GM19438 (cell line): ENCODE measurements around the gene MICALL1.

Experiments
- ATAC-seq: cut with Tn5 transposase; IDR thresholded peaks from one replicate; pipeline ENCODE4 v1.9.1; 2021; ENCODE audit warnings: low read depth; ENCODE audit not compliant: unreplicated experiment

The MICALL1 gene

DNA sequence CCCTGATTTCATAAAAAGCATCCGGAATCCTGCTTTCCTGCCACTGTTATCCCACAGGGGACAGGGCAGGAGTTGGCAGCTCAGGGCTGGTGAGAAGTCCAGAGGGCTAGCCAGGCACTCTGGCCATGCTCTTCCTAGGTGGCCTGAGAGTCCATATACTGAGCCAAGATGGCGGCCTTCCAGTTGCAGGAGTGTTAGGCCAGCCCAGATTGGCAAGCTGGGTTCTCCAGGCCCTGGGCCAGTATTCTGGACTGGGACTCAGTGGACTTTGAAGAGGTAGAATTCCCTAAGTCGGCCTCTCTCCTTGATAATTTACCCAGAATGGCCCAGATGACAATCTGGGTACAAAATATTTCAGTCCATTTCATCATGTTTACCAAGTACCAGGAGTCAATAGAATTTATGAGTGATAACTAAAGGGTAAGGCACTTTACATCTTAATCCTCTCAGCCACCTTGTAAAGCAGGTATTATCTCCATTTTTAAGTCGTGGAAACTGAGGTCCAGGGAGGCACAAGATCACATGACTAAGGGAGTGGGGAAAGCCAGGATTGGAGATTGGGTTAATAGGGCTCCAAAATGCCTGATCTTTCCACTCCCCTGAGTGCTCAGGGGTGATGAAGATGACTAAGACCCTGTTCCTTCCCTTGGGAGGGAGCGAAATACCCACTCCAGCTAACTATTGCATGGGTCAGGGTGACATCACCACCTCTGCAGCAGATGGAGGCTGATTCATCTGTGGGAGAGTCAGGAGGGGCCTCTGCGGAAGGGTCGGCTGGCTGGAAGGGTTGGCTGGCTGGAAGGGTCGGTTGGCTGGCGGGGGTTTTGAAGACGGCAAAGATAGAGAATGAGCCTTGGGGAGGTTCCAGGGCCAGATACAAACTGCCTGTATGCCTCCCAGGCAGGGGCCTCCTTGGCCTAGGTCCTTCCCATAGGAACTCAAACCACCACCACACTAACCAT, 1.2 kb upstream of the MICALL1 start:
- no peak for ATAC-seq

DNA sequence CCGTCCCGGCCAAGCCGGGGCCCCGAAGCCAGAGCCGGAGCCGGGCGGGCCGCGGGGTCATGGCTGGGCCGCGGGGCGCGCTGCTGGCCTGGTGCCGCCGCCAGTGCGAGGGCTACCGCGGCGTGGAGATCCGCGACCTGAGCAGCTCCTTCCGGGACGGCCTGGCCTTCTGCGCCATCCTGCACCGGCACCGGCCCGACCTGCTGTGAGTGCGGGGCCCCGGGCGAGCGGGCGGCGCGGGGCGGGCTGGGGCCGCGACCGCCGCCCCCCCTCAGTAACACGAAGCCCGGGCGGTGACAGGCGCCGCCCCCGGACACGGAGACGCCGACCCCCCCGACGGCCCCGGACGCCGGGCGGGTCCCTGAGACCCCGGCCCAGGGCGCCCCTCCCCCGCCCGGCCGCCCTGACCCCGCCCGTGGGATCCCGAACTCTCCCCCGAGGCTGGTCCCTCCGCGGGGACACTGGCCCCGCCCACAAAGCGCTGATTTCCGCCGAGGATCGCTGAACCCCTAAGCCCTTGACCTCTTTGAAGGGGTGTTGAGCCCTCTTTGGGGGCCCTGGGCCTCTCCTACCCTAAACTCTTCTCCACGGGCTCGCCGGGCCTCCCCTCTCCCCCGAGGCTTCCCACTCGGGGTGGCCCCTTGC, 389 bp downstream of the MICALL1 start:
- ATAC-seq: peak; percentile 40

- ATAC-seq: no peak
These were observed 1.2 kb downstream of the MICALL1 start for GRCh38 chr22:37907036-37907954.

- no peak for ATAC-seq
These were observed 3.7 kb downstream of the MICALL1 start for GRCh38 chr22:37909766-37910165.

GRCh38 chr22:37910890-37911672, 5.0 kb downstream of the MICALL1 start:
- ATAC-seq: no peak

DNA sequence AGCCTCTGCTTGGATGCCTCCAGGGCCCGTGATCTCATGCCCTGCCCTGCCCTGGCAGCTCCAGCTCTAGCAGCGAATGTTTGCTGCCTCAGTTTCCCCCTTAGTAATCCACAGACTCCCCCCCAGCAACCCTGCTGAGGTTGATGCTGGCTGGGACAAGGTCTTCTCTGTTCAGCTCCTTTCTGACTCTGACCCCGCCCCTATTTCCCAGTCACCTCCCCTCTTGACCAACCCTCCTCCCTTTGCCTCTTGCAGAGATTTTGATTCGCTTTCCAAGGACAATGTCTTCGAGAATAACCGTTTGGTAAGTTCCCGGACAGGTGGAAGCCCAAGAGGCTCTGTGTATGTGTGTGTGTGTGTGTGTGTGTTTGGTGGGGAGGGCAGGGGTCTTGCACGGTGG, 5.6 kb downstream of the MICALL1 start:
- no peak for ATAC-seq

DNA sequence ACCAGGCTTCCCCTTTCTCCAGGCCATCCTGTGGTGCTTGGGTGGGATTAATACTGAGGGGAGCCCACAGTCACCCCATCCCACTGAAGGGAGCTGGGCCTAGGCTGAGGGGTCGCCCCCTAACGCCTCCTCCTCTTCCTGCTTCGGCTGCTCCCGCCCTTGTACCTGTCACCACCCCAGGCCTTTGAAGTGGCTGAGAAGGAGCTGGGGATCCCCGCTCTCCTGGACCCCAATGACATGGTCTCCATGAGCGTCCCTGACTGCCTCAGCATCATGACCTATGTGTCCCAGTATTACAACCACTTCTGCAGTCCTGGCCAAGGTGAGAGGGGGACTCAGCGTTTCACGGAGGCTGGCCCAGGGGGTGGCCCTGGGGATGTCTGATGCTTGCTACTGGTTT, 6.1 kb downstream of the MICALL1 start:
- ATAC-seq: no peak

- no peak for ATAC-seq
These were observed 7.2 kb downstream of the MICALL1 start for GRCh38 chr22:37913233-37913721.

DNA sequence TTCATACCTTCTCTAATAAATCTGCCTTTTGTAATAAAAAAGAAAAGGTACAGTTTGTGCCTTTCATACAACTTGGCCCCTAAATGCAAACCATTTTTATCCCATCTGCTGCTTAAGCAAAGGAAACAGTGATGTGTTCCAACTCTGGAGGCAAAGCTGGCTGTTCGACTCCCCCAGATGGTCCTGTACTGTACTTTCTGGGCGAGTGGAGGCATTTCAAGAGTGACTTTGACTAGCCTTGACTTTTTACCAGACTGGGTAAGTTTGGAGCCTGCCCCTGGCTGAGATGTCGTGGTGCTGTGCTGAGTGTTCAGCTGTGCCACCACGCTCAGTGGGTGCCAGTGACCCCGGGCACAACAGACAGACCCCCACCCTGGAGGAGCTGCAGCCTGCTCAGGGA, 10.2 kb downstream of the MICALL1 start:
- no peak for ATAC-seq

DNA sequence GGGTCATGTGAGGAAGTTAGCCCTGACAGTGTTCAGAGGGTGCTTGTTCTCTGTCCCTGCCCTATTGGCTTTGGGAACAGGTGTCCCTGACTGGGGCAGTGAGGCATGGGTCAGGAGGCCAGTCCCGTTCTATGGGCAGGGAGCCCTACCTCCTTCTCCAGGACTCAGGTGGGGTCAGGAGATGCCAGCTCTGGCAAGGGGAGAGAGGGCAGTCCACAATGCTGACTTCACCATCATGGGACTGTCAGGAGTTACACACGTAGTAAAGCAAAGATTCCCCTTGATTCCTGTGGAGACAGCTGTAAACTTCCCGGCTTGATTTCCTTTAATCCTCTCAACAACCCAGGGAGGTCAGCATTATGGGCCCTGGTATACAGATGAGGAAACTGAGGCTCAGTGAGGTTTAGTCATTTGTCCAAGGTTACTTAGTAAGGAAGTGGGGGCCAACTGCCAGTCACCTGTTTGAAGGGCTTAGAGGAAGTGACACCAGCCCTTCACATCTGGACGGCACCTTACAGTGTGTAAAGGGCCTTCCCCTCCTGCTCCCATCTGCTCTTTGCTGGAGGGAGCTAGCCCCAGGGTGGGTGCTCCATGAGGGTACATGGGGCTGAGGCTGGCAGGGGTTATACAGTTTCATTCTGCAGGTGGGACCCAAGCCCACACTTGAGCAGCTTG, 11.9 kb downstream of the MICALL1 start:
- no peak for ATAC-seq

GRCh38 chr22:37918580-37919270, 12.6 kb downstream of the MICALL1 start:
- no peak for ATAC-seq

GRCh38 chr22:37920126-37920525, 14.0 kb downstream of the MICALL1 start:
- ATAC-seq: no peak

DNA sequence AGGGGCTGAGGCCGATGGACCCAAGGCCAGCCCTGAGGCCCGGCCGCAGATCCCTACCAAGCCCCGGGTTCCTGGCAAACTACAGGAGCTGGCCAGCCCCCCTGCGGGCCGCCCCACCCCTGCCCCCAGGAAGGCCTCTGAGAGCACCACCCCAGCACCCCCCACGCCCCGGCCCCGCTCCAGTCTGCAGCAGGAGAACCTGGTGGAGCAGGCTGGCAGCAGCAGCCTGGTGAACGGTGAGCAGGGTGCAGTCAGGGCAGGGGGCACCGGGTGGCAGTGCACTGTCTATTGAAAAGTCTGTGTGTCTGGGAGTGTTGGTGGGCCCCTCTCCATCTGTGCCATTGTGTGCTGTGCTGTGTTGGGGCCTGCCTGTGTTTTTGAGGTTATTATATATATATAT, 16.1 kb downstream of the MICALL1 start:
- no peak for ATAC-seq

DNA sequence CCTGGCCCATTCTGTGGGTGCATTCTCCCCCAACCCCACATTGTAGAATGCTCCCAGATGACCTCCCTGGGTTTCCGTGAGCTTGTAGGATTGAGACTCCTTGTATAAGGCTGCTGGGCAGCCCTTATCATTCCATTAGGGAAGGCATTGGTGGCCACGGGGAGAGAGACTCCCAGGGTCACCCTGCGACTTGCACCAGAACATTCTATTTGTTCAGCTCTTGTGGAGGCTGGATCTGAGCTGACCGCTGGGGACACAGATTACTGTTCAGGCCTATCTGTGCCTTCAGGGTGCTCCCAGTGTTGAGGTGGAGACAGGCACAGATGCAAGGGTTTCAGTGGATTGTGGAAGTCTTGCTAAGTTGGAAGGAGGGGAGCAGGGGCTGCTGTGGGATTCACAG, 17.8 kb downstream of the MICALL1 start:
- ATAC-seq: no peak

- no peak for ATAC-seq
These were observed 18.4 kb downstream of the MICALL1 start for GRCh38 chr22:37924386-37925065.

DNA sequence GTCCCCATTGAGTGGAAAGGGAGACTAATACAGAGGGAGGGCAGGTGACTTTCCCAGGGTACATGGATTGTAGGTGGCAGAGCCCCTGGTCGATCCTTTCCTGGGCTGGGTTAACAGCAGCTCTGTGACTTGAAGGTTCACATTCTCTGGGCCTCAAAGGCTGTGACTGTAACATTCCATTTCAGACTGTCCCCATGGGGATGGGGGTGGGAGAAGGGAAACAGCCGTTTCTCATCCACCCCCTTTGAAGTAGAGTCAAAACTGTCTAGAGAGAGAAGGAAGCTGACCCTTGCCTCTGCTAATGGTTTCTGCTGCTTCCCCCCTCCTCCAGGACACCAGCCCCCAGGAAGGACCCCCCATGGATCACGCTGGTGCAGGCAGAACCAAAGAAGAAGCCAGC, 19.2 kb downstream of the MICALL1 start:
- no peak for ATAC-seq

DNA sequence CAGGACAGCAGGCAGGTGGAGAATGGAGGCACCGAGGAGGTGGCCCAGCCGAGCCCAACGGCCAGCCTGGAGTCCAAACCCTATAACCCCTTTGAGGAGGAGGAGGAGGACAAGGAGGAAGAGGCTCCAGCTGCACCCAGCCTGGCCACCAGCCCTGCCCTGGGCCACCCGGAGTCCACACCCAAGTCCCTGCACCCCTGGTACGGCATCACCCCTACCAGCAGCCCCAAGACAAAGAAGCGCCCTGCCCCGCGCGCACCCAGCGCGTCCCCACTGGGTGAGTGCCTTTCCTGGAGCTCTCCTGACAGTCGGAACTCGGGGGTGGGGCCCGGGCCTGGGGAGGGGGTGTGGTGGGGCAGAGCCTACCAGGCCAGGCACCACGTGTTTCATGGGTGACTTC, 19.7 kb downstream of the MICALL1 start:
- no peak for ATAC-seq

- no peak for ATAC-seq
These were observed 20.3 kb downstream of the MICALL1 start for GRCh38 chr22:37926358-37926757.
